GM21423 (cell line): ENCODE data around the gene NKD1.

Source experiments
- ATAC-seq: cut with Tn5 transposase; IDR thresholded peaks from one replicate; pipeline ENCODE4 v1.9.1; 2021; ENCODE audit warnings: mild to moderate bottlenecking, moderate library complexity; ENCODE audit not compliant: unreplicated experiment

Gene NKD1

DNA sequence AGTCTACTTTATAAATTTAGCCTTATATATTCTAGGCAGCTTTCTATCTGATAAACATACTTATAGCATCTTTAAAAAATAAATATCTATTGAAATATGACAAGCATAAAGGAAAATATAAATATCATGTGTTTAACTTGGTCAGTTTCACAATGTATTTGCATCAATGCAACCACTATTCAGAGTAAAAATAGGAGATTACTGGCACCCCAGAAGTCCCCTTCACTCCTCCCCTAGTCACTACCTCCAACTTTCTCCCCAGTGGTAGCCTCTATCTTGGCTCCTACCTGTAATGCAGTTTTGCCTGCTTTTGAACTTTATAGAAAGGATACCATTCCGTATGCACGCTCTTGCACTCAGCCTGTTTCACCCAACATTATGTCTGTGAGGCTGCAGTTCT is 142.0 kb downstream of the NKD1 start:
- ATAC-seq, result no peak

GRCh38 chr16:50692644-50692998 is 144.4 kb downstream of the NKD1 start:
- no peak for ATAC-seq

GRCh38 chr16:50692999-50693781 is 145.0 kb downstream of the NKD1 start, which contains the start of gene NOD2:
TSS of gene NOD2 (plus strand) at chr16:50693606. CDS start at chr16:50699496, 5,890 bp downstream.
- ATAC-seq, result no peak

DNA sequence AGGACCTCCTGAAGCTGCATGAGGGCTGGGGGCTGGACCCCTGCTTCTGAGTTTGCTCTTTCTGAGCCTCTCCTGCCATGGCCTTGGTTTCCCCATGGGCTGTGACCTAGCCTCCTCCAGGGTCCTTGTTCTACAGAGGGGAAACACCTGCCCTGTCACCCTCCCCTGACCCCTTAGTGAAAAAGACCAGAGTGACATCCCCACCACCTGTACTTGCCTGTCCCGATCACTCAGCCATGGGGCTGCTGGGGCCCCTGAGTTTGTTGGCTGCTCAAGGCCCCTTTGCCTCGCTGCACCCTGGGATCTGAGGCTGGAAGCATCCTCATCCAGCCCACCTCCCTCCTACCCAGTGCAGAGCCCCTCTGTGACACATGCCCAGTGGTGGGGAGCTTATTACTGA is 146.0 kb downstream of the NKD1 start:
- no peak for ATAC-seq

DNA sequence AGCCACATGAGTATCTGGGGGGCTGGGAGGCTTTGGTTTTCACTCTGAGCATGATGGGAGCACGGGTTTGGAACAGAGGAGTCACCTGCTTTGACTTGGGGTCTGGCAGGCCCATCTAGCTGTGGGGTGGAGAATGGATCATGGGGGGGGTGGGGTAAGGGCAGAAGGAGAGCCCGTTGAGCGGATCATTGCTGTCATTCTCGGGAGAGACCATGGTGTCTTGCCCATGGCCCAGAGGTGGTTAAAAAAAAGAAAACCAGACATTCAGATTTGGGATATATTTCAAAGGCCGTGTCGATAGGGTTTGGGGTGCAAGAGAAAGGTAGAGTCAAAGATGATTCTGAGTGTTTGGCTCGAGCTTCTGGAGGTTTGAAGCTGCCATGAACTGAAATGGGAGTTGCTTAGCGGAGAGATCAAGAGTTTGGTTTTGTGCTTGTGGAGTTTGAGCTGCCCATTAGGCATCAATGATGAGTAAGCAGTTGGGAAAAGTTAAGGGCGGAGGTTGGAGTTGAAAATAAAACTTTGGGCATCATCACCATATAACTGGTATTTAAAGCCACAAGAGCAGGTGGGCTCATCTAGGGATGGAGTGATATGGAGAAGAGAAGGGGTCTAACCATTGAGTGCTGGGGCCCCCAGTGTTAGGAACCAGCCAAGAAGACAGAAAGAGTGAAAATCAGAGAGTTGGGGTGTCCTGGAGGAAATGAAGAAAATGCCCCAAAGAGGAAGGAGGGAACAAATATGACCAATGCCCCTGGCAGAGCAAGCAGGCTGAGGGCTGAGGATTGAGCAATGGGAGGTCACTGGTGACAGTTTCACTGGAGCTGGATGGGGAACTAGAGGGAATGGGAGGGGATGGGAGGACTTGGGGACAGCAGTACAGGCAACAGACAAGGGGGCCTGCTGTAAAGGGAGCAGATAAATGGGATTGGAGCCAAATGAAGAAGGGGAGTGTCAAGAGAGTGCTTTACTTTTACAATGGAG is 147.1 kb downstream of the NKD1 start:
- ATAC-seq, result no peak

- ATAC-seq, result peak; percentile 35
Measured at GRCh38 chr16:50696126-50696525, 147.9 kb downstream of the NKD1 start.

DNA sequence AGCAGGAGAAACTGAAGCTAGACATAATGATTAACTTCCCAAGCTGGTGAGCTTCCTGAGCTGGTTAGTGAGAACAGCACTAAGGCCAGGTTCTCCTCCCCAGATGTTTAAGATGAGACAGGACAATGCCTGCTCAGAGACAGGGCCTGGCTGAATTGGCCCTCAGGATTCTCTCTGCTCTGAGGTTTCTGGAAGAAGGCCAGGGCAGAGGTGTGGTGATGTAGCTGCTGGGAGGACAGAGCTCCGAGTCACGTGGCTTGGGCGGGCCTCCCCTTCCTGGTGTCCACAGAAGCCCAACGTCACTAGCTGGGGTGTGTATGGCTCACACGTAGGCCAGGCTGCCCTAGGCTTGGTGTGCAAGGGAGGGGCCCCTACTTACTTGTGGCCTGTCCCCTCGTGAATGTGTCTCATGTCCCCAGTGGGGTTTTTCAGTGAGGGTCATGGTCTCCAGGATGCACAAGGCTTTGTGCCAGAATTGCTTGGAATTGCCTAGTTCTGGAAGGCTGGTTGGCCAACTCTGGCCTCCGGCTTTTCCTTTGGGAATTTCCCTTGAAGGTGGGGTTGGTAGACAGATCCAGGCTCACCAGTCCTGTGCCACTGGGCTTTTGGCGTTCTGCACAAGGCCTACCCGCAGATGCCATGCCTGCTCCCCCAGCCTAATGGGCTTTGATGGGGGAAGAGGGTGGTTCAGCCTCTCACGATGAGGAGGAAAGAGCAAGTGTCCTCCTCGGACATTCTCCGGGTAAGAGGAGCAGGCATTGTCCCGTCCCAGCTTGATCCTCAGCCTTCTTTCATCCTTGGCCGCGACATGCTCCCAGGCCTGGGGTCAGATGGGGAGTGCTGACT is 148.6 kb downstream of the NKD1 start:
- peak; percentile 59 for ATAC-seq

DNA sequence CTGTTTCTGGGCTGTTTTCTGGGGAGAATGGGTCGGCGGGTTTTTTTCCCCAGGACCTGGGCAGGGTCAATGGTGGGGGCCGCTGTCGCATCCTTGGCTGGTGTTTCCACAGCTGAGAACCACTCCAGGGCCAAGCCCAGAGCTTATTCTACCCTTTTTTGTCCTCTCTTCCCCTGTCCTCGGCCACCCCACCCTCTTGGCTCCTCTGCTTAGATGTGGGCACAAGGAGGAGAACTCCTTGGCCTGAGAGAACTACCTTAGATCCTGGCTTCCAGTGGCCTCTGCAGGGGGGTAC is 149.2 kb downstream of the NKD1 start:
- ATAC-seq, result no peak

DNA sequence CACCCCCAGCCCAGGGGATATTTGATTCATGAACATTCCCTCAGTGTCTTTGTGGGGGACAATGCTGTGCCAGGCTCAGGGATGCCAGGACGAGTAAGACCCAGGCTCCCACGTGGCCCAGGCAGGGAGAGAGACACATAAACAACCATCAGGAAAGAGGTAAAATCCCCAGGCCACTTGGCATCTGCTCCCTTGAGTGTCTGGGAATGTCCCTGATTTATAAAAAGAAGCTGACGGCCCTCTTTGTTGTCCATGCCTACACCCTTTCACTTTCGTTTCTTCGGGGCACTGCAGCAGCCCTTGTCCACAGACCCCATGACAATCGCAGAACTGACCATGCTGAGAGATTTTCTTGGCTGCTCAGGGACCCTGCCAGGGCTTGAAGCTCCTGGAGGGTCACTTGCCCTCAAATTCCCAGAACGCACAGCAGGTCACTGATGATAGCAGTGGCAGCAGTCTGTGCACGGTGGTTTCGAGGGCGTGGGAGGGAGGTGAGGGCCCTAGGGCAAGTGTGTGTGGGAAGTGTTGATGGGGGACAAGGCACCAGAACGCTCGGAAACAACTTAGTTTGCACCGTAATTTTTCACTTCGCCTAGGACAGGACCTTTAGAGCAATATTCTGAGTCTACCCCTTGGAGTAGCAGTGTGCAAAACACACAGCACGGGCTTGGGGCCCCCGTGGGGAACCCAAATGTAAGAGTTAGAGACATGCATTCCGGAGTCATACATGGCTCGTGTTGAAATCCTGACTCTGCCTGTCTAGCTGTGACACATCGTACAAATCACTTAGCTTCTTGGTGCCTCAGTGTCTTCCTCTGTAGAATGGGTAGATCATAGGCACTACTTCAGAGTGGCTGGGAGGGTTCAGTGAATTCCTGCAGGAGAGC is 149.9 kb downstream of the NKD1 start:
- ATAC-seq, result peak; percentile 30
